ENCODE results near the gene POLR1F. TPM values are rescaled to one million over a fixed set of nuclear protein-coding genes. Genes with fewer than 3 reads are reported as not detected.
"Not testable (repeated sequence)": the region's sequence is repeated elsewhere in the genome, so short reads cannot be mapped to it uniquely, and the experiment has no call there.

POLR1F gene
- total and polyA plus RNA-seq, 2 donors (not counting 3 experiments of a cell fraction or from before 2014, with no cell fraction given), result 10.4 to 27.0 TPM

GRCh38 chr7:19689130-19689529 lies 19.7 kb downstream of the POLR1F start:
- H3K9ac ChIP-seq (replicated peaks; ENCODE audit: extremely low read depth, insufficient read depth, low read length); H3K27me3 ChIP-seq (ENCODE audit: control insufficient read depth in 2 of 2, insufficient read depth in 2 of 2, low read length in 2 of 2); H3K4me2 ChIP-seq (ENCODE audit: insufficient read depth, low read length); BruUV-seq (replicated peaks); H3K36me3 ChIP-seq (ENCODE audit: control insufficient read depth in 2 of 2, extremely low read depth in 1 of 2, insufficient read depth in 2 of 2, low read length in 2 of 2); dilution Hi-C loops (cut with MboI; ENCODE audit: extremely low pct_ligation_motif_present, low sequenced_read_pairs); H3K9me1 ChIP-seq (replicated peaks; ENCODE audit: control insufficient read depth, extremely low read depth, insufficient read depth, low read length); H3K79me2 ChIP-seq (ENCODE audit: control insufficient read depth, insufficient read depth, low read length); H2AFZ ChIP-seq (ENCODE audit: low read depth, low read length); POLR2A ChIA-PET; intact Hi-C loops (cut with micrococcal nuclease); DNase-seq (ENCODE audit: low read depth, low spot score); H4K20me1 ChIP-seq (replicated peaks; ENCODE audit: control insufficient read depth, extremely low read depth, insufficient read depth, low read length); FAIRE-seq; H3K4me1 ChIP-seq (ENCODE audit: control insufficient read depth, extremely low read depth, insufficient read depth, low read length); H3K9me3 ChIP-seq (replicated peaks; ENCODE audit: control insufficient read depth, insufficient read depth, low read length); H3K27ac ChIP-seq (ENCODE audit: insufficient read depth, low read depth, low read length); H3K4me3 ChIP-seq (replicated peaks in 1 of 3; ENCODE audit: insufficient read depth in 1 of 3, low read depth in 1 of 3, low read length in 3 of 3): not testable (repeated sequence)
- CTCF ChIA-PET, result interaction anchor here (0.7 kb wide), 1 partner anchor 10 kb away, joined by 3 read pairs; no protein-coding TSS in a partner anchor

DNA sequence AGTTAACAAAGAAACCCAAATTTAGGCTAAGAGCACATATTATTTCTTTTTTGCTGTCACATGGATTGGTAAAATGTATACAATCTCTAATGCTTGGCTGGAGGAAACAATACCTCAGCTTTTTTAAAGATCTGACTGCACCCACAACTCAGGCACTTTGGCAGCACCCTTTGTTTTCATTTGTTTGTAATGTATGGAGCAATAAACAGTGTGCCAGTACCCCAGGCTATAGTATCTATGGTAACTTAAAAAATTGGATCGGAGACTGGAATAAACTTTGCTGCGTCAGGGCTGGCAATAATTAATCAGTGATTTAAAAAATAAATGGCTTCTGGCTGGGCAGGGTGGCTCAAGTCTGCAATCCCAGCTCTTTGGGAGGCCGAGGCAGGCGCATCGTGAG lies 27.2 kb downstream of the POLR1F start:
- no peak for FAIRE-seq
- CTCF ChIA-PET, result no interaction called here

More for the DNA sequence above, 27.2 kb downstream of the POLR1F start:
- Histone ChIP-seq H3K9me1 (replicated peaks; ENCODE audit: control insufficient read depth, extremely low read depth, insufficient read depth, low read length) (no peaks in the 10 kb centered on the region), H3K79me2 (ENCODE audit: control insufficient read depth, insufficient read depth, low read length) (no peaks in the 10 kb centered on the region), H4K20me1 (replicated peaks; ENCODE audit: control insufficient read depth, extremely low read depth, insufficient read depth, low read length) (no peaks in the 10 kb centered on the region), H3K27ac (ENCODE audit: insufficient read depth, low read depth, low read length) (no peak overlapping the region), H3K4me2 (ENCODE audit: insufficient read depth, low read length) (no peak overlapping the region), H2AFZ (ENCODE audit: low read depth, low read length) (no peak overlapping the region), H3K27me3 (ENCODE audit: control insufficient read depth in 2 of 2, insufficient read depth in 2 of 2, low read length in 2 of 2) (no peaks in the 10 kb centered on the region), H3K4me1 (ENCODE audit: control insufficient read depth, extremely low read depth, insufficient read depth, low read length) (no peaks in the 10 kb centered on the region), H3K9me3 (replicated peaks; ENCODE audit: control insufficient read depth, insufficient read depth, low read length) (no peaks in the 10 kb centered on the region), H3K36me3 (ENCODE audit: control insufficient read depth in 2 of 2, extremely low read depth in 1 of 2, insufficient read depth in 2 of 2, low read length in 2 of 2) (no peaks in the 10 kb centered on the region), H3K4me3 (replicated peaks in 1 of 3; ENCODE audit: insufficient read depth in 1 of 3, low read depth in 1 of 3, low read length in 3 of 3) (no peak overlapping the region), H3K9ac (replicated peaks; ENCODE audit: extremely low read depth, insufficient read depth, low read length) (no peak overlapping the region)
- intact Hi-C loops (cut with micrococcal nuclease) (no loop called here), dilution Hi-C loops (cut with MboI; ENCODE audit: extremely low pct_ligation_motif_present, low sequenced_read_pairs) (no loop called here)
- POLR2A ChIA-PET, result no interaction called here
- no peak for DNase-seq (ENCODE audit: low read depth, low spot score)
- BruUV-seq (replicated peaks), result no TSS peak
- TF ChIP-seq EZH2 (IDR thresholded peaks at IDR 0.05; ENCODE audit: borderline replicate concordance, low read depth, low read length, severe bottlenecking), result no peak
- TF ChIP-seq CTCF (IDR thresholded peaks at IDR 0.05; ENCODE audit: extremely low read depth in 1 of 2, insufficient read depth in 1 of 2, low read depth in 1 of 2, low read length in 2 of 2), result no peak
- TF ChIP-seq MAX (IDR thresholded peaks at IDR 0.05; ENCODE audit: insufficient read depth, insufficient read length), result no peak
- TF ChIP-seq GATA2 (IDR thresholded peaks at IDR 0.05; ENCODE audit: insufficient read depth, insufficient read length, low read depth, low read length), result no peak
- TF ChIP-seq JUN (IDR thresholded peaks at IDR 0.05; ENCODE audit: borderline replicate concordance, insufficient read depth, insufficient read length, low read depth), result no peak
- TF ChIP-seq MYC (IDR thresholded peaks at IDR 0.05; ENCODE audit: low read depth, low read length), result no peak
- TF ChIP-seq POLR2AphosphoS5 (IDR thresholded peaks at IDR 0.05; ENCODE audit: insufficient read depth, low read depth, low read length), result no peak
- TF ChIP-seq FOS (IDR thresholded peaks at IDR 0.05; ENCODE audit: borderline replicate concordance, insufficient read depth, low read length), result no peak
